GM21619 (cell line): ENCODE results near the gene FXYD2.

Source experiments
- ATAC-seq: cut with Tn5 transposase; IDR thresholded peaks from one replicate; pipeline ENCODE4 v1.9.1; 2021; ENCODE audit not compliant: unreplicated experiment

FXYD2 gene

DNA sequence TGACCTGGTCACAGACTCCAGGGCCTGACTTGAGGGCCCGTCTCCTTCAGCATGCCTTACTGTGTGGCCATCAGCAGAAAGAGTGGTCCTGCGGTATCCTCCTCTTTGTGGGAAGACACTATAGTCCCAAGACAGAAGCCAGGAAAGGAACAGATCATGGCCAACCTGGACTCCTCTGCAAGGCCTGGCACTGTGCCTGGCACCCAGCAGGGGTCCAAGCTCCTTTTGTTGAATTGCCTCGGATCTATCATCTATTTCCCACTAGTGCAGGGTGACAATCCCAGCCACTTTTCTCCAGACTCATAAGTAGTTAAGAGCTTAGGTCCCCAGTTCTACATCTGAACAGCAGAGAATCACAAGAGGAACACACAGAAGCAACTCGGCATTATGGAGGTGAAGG, 54.5 kb downstream of the FXYD2 start:
- no peak for ATAC-seq
